Activated B cell treated with CpG ODN at 0.5 μM for 24 hours (primary cell): ENCODE data around the gene LRP5. TPM values are rescaled to one million over a fixed set of nuclear protein-coding genes. Genes with fewer than 3 reads are reported as not detected.

Experiments used
- ATAC-seq: fragments of 200-7000 bp; cut with Tn5 transposase; one replicate; pipeline ENCODE4 v1.10.0; 2021; ENCODE audit warnings: low read depth, mild to moderate bottlenecking, moderate library complexity
- CTCF ChIA-PET: fragments of 350-600 bp; sonication (Branson Sonifier 250); formaldehyde crosslinking; loops from one replicate; lab custom pipeline; 2021; ENCODE audit warnings: antibody characterized with exemption; lab: Charles Lee
- POLR2A ChIA-PET: fragments of 350-600 bp; sonication (Branson Sonifier 250); formaldehyde crosslinking; loops from one replicate; lab custom pipeline; 2021; ENCODE audit warnings: antibody characterized with exemption; lab: Charles Lee
- DNase-seq: peaks from one replicate; pipeline ENCODE4 v3.0.0; 2022
- H3K27ac Mint-ChIP-seq: one replicate; pipeline ENCODE4 v1.8.0; 2020; ENCODE audit warnings: mixed read lengths
- H3K27me3 Mint-ChIP-seq: one replicate; pipeline ENCODE4 v1.8.0; 2021; ENCODE audit warnings: mixed read lengths
- H3K36me3 Mint-ChIP-seq: one replicate; pipeline ENCODE4 v1.8.0; 2021; ENCODE audit warnings: low read depth, mixed read lengths
- H3K4me1 Mint-ChIP-seq: one replicate; pipeline ENCODE4 v1.8.0; 2021; ENCODE audit warnings: mixed read lengths
- H3K4me3 Mint-ChIP-seq: one replicate; pipeline ENCODE4 v1.8.0; 2020; ENCODE audit warnings: mild to moderate bottlenecking, mixed read lengths
- H3K9me3 Mint-ChIP-seq: one replicate; pipeline ENCODE4 v1.8.0; 2020; ENCODE audit warnings: mixed read lengths
- intact Hi-C: fragments of 100-400 bp; cut with micrococcal nuclease; formaldehyde crosslinking; loops from one replicate; pipeline ENCODE4 v1.15.1; 2024
- total RNA-seq: library from RNA; stranded (reverse); gene quantifications from 2 replicates; pipeline ENCODE4 v1.2.3, GENCODE V29; 2022
- TF ChIP-seq, protein P1 (sequence below): fragments of 200-600 bp; IDR thresholded peaks from one replicate; pipeline ENCODE4 v1.8.0; 2022; ENCODE audit warnings: antibody characterized with exemption, mild to moderate bottlenecking

The LRP5 gene
- total RNA-seq, 1 donor from 2014 or later = 8.7 TPM

DNA sequence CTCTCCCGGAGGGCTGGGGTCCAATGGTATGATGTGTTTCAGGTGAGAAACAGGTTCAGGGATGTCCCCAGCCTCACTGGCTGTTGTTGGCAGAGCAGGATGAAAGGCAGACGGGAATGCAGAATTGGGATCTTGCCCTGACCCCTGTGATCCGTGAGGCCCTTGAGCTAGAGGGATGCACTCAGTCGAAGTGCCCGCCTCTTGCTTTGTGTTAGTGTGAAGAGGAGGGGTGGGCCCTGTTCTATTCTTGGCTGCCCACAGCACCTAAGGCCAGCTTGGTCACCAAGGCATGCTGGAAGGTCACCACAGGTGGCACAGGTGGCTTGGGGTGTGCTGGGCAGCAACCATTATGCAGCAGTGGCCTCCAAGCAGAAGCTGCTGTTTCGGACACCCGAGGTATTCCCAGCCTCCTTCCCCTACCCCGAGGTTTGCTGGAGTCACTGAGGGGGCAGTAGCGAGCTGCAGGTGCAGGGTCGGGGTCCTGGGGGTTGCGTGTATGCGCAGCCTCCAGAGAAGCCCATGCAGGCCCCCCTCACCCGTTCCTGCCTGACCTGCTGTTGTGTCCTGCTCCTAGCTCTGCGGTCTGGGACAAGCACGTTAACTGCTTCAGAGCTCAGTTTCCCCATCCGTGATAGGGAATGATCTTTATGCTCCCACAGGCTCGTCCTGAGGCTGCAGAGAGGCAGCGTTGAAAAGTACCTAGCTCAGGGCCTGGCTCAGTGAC, 13.0 kb downstream of the LRP5 start:
- no peak for ATAC-seq
- Mint-ChIP-seq H3K9me3 (no peaks in the 10 kb centered on the region), H3K27me3 (peaks cover 13% of the 10 kb centered on the region), H3K36me3 (no peaks in the 10 kb centered on the region), H3K4me3 (no peak overlapping the region), H3K4me1 (peaks cover 13% of the 10 kb centered on the region), H3K27ac (no peak overlapping the region)
- intact Hi-C loops = no loop called here
- no peak for DNase-seq
- CTCF ChIA-PET = no interaction called here
- POLR2A ChIA-PET = no interaction called here
- TF ChIP-seq, protein P1, sequence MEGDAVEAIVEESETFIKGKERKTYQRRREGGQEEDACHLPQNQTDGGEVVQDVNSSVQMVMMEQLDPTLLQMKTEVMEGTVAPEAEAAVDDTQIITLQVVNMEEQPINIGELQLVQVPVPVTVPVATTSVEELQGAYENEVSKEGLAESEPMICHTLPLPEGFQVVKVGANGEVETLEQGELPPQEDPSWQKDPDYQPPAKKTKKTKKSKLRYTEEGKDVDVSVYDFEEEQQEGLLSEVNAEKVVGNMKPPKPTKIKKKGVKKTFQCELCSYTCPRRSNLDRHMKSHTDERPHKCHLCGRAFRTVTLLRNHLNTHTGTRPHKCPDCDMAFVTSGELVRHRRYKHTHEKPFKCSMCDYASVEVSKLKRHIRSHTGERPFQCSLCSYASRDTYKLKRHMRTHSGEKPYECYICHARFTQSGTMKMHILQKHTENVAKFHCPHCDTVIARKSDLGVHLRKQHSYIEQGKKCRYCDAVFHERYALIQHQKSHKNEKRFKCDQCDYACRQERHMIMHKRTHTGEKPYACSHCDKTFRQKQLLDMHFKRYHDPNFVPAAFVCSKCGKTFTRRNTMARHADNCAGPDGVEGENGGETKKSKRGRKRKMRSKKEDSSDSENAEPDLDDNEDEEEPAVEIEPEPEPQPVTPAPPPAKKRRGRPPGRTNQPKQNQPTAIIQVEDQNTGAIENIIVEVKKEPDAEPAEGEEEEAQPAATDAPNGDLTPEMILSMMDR = no peak

DNA sequence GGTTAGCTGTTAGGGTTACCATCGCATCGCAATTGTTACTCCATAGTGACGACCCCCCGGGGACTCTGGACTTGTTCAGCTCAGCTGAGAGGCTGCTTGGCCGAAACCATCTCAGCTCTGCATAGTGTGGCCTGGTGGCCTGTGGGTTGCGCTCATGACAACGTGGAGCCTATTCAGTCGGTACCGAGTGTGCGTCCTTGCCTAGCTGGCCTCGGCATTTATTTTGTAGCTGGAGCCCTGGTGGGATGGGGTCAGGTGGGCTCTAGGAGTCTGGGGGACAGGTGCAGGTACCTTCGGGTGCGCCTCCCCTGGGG, 13.5 kb downstream of the LRP5 start:
- H3K4me1 Mint-ChIP-seq = peaks cover 13% of the 10 kb centered on the region
- ChIA-PET POLR2A (no interaction called here), CTCF (no interaction called here)
- no peak overlapping the region for H3K27ac Mint-ChIP-seq
- no peaks in the 10 kb centered on the region for H3K9me3 Mint-ChIP-seq
- TF ChIP-seq, protein P1 = no peak
- ATAC-seq (no peak), DNase-seq (no peak)
- peaks cover 13% of the 10 kb centered on the region for H3K27me3 Mint-ChIP-seq
- intact Hi-C loops = no loop called here
- H3K36me3 Mint-ChIP-seq = no peaks in the 10 kb centered on the region
- H3K4me3 Mint-ChIP-seq = no peak overlapping the region

DNA sequence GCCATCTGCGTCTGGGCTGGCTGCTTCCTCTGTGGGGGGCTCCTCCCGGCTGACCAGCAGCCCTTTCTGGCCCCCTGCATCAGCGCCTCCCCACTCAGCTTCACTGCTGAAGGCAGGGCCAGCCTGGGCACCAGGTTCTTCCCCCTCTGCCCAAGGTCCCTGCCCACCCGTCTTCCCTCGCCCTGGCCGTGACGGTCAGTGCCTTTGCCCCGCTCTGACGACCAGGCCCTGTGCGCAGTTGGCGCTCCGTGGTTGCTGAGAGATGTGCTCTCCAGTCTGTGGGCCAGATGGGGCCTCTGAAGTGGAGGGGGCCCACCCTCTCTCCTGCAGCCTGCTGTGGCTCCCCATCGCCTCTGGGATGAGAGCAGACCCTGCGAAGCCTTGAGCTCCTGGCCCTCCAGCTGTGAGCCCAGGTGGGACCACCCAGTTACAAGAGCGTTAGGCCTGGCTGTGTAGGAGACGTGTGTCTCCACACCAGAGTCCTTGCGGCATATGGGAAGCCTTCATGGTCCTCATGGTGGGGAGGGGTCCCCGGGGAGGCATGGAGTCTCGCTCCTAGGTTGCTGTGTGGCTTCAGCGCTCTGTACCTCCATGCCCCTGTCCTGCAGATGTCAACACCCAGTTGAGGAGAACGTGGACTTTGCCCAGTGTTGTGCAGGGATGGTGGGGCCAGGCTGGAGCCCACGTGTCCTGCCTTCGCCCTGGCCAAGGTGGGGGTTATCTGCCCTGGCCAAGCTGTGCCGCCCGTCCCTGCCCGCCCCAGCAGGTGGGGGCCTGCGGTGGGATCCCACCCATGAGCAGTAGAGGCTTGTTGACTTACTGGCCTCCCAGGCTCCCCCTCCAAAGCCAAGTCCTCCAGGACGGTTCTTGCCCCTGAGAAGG, 14.2 kb downstream of the LRP5 start:
- H3K27ac Mint-ChIP-seq = no peak overlapping the region
- H3K4me1 Mint-ChIP-seq = peaks cover 16% of the 10 kb centered on the region
- H3K27me3 Mint-ChIP-seq = peaks cover 13% of the 10 kb centered on the region
- no peak overlapping the region for H3K4me3 Mint-ChIP-seq
- no peaks in the 10 kb centered on the region for H3K36me3 Mint-ChIP-seq
- DNase-seq = no peak
- H3K9me3 Mint-ChIP-seq = no peaks in the 10 kb centered on the region
- ChIA-PET POLR2A (no interaction called here), CTCF (no interaction called here)
- intact Hi-C loops = no loop called here
- no peak for ATAC-seq
- TF ChIP-seq, protein P1 = no peak

DNA sequence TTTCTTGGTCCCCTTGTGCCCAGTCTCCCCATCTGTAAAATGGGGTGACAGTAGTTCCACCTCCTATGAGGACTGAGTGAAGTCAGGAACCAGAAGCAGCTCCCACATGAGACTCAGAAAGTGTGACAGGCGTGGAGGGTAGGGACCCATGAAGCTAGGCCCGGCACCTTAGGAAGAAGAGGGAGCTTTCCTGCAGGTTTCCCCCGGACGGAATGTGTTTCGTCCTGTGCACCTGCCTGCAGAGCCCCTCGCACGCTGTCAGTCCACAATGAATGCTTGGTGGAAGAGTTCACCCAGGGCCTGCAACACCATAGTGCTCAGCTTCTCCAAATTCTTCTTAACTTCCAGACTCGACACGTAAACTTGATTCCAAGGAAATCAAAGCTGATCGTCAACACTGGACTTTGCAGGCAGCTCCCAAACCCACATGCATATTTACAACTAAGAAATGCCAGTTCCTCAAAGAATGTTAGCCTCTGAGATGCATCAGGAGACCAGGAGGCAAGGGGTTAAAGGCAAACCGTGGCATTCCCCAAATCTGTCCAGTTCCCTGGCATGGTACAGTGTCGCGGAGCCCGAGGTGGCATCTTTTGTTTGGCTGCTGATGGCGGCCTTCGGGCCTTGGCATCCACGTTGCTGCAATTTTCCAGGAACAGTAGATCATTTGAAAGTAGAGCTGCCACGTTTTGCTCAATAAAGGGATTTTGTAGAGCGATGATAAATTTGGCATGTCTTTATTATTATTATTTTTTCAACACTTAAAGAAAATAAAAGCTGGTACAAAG, 15.4 kb downstream of the LRP5 start:
- H3K36me3 Mint-ChIP-seq = no peaks in the 10 kb centered on the region
- peaks cover 13% of the 10 kb centered on the region for H3K27me3 Mint-ChIP-seq
- TF ChIP-seq, protein P1 = no peak
- no peak overlapping the region for H3K4me3 Mint-ChIP-seq
- ATAC-seq = no peak
- intact Hi-C loops = no loop called here
- no peaks in the 10 kb centered on the region for H3K9me3 Mint-ChIP-seq
- ChIA-PET POLR2A (no interaction called here), CTCF (no interaction called here)
- no peak for DNase-seq
- no peak overlapping the region for H3K27ac Mint-ChIP-seq
- peaks cover 17% of the 10 kb centered on the region for H3K4me1 Mint-ChIP-seq
